Activated gamma-delta T cell treated with anti-CD3 and anti-CD28 coated beads, Interleukin-2, amount 50 U/mL, for 16 hours (primary cell): Measurements from ENCODE around the gene EPHX1.

Experiments
- DNase-seq: peaks from one replicate; pipeline ENCODE4 v3.0.0-alpha.2; 2020; ENCODE audit warnings: low read depth

EPHX1 gene

DNA sequence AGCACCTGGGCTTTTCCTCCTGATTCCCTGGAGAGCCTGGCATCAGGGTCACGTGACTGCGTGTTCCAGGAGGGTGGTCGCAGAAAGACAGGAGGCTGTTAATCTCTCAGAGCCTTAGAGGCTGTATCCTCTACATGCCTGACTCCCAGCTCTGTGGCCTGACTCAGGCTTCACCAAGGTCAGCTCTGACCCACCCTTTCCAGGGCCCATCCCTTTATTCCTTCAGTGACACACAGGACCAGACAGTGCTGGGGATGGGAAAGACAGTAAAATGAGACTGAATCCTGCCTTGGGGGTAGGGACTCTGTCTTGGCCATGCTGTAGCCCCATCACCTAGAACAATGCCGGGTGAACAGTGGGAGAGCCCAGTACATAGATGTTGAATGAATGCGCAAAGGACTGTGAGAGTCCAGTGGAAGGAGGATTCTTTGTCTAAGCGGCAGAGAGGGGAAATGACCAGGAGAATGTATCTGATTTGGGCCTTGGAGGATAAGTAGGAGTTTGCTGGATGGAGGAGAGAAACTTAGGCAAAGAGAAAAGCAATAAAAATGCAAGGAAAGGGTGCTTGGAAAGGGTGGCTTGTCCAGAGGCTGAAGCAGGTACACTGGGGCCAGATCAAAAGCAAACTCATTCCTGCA lies 33.0 kb downstream of the EPHX1 start:
- no peak for DNase-seq

DNA sequence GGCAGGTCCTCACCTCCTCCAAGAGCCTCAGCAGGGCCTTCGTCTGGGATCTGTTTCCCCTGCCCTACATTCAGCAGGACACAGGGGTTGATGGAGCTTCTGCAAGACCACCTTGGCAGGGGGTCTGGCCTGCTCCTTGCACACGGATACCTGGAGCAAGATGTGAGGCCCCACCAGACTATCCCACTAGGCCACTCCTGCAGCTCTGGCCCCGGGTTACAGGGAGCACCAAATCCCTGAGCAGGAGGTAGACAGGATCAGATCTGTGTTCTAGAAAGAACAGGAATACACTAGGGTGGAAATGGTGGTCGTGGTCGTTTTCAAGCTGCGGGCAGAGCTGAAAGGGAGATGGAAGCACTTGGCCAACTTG lies 33.5 kb downstream of the EPHX1 start:
- no peak for DNase-seq

DNA sequence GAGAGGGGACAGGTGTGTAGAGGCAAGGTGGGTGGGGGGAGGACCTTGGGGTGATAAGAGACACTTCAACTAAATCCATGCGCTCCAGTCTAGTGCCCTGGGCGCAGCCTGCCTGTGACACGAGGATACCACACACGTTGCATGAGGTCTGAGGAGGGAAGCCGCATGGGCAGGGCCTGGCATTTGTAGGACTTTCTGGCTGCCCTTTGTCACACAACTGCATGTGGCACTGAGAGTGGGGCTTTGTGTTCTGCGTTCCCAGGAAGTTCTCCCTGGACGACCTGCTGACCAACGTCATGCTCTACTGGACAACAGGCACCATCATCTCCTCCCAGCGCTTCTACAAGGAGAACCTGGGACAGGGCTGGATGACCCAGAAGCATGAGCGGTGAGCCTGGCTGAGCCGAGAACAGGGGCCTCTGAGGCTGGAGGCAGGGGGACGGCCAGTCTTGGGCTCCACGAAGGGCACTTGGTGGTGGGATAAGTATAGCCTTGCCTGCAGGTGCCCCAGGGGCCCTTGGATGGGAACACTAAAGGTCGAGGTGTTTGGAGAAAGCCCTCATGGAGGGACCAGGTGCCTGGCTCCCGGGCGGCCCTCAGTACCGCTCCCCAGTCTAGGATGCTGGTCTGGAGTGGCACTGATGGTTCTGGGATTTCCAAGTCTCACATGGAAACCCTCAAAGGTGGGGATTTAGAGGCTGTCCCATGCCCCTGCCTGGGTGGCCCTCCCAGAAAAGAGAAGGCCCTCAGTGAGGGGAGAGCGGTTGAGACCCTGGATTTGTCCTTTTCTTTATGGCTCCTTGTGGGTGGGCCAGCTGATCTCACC lies 34.5 kb downstream of the EPHX1 start:
- DNase-seq = no peak

DNA sequence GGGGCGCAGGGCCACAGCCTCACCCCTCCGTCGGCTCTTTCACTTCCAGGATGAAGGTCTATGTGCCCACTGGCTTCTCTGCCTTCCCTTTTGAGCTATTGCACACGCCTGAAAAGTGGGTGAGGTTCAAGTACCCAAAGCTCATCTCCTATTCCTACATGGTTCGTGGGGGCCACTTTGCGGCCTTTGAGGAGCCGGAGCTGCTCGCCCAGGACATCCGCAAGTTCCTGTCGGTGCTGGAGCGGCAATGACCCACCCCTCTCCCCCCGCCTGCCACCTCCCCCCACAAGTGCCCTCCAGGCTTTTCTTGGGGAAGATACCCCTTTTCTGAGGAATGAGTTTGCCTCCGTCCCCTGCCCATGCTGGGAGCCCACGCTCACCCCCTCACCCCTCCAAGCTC lies 35.2 kb downstream of the EPHX1 start:
- DNase-seq = no peak

DNA sequence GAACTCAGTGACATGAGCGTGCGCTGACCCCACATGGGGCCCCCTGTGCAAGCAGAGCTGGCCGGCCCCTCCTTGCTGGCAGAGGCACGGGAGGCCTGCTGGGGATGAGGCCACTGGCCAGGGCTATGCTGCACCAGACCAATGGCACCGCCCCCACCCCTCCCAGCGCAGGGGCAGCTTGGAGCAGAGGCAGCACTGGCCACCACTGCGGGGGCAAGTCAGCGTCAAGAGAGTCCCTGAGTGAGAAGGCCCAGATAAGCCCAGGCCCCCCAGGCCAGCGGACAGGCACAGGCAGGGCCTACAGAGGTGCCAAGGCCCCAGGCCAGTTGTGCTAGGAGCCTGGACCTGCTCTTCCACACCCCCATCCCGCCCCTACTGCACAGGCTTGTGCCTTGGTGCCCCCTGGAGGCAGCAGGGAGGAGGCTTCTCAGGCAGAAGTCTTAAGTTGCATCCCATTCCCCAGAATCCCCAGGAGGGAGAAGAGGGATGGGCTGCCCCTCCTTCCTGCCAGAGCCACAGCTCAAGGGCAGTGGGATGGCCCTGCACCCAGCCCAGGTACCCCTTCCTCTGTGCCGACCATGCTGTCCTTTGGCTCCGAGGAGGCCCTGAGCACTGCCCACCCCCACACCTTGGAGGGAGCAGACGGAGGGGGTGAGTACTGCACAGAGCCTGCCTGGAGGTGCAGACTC lies 35.8 kb downstream of the EPHX1 start:
- DNase-seq = no peak

DNA sequence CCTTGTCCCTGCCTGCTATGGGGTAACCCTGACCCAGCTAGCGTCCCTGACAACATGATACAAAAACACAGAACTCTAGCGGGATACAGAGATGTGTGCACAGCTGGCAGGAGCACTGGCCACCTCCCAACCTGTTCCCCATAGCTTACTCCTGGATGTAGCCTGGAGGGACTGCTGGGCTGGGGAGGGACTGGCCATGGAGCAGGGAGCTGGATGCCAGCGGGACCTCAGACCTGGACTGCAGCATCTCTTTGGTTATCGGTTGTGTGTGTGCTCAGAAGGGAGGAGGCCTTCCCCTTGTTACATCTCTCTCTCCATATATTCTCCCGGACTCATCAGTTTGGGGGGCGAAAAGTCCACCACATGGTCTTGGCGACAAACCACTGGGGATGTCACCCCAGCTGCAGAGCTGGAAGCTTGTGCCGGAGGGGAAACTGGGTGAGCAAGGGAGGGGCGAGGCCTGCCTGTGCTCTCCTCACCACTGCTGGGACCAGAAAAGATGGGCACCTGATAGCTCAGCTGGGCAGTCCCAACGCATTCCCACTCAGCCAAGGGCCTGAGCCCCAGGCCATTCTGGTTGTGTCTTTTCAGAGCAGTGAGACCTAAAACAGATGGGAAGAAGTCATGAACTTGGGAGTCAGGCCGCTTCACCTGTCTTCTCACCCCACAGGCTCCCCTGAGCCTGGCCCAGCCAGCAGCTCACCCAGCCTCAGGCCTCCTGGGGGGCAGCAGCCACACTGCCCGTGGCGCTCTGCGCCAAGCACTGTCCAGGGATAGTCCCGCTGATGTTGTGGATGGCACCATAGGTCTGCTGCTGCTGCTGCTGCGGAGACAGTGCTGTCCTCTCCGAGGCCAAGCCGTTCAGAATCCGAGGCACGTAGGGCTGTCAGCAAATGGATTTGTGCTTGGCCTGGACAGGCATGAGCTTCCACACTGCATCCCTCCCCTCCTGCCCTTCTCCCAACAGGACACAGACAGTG lies 36.7 kb downstream of the EPHX1 start:
- DNase-seq = no peak

DNA sequence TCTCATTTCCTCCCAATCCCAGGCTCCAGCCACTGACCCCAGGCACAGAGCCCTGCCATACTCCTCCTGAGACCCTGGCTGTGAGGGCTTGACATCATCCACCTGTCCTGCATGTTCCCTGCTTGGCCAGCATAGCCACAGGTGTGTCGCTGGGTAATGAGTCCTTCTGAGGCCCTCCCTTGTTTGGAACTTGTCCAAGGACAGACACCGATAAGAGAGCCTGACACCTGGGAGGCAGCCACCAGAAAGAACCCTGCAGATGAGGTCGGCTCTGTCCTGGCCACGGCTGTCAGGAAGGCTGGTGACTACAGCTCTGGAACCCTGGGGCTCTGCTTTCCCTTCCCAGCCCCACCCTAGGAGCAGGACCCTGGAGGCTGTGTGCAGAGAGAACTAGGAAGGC lies 37.7 kb downstream of the EPHX1 start:
- no peak for DNase-seq

DNA sequence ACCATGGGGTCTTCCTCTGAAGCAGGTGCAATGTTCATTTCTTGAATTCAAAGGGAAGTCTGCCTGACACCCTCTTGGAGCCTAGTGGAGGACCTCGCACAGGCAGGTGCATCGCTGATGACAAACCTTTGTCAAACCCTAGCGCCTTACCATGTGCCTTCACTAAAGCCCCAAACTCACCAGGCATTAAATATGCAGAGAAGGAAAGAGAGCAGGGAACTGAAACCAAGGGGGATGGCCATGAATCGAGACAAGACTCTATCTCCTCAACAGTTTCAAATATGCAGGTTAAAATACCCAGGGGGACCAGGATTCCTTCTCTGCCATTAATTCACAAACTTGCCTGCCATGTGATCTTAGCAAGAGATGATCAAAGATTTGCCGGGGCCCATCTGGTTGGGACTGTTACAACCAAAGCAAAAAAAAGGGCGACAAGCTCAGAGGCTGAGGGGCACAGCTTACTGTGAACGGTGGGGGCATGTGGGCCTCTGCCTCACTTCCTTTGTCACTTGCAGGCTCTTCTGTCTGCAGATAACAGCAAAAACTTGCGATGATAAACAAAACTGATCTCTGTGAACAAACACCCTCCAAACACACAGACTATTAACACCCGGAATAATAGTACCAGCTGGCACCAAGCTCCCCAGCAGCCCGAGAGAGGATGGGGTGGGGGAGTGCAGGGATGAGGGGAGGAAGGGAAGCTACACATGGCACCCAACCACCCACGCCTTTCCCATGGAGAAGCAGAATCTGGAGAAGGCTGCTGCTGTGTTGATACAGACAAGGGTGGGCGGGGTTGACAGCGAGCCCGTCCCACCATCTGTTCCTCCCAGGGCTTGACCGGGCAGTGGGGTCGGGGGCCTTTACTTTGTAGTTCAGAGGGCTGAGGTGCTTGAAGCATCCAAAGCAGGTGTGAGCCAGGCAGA lies 38.4 kb downstream of the EPHX1 start:
- peak; percentile 37 for DNase-seq

DNA sequence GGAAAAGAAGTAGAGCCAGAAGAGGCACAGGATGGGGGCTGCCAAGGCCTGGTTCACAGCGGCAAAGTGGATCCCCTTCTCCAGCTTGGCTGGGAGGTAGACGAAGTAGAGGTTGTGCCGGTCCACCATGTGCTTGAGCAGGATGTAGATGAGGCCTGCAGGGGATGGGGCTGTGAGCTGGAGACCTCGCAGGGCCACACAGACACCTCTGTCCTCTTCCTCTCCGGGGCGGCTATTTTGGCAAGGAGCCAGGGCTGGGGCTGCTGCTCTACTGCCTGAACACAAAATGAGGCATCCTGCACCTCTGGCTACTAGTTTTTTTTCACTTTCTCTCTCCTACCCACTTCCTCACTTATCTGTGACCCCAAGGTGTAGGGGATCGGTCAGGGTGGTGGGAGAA lies 40.0 kb downstream of the EPHX1 start:
- DNase-seq = peak; percentile 58

DNA sequence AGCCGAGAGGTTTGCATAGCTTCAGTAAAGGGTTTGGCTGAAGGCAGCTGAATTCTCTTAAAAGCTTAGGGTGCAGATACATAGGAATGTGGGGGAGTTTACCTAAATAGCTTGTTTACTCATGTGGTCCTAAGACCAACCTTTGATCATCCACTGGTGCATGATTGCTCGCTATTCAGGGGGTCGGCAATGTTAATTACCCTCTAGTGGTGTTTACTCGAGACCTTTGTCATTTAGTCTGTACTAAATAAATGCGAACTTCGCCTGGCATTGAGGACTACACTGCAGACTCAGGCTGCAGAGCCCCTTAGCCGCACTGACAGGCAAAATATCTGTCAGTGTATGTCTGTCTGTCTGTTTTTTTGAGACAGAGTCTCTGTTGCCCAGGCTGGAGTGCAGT lies 40.4 kb downstream of the EPHX1 start:
- no peak for DNase-seq

DNA sequence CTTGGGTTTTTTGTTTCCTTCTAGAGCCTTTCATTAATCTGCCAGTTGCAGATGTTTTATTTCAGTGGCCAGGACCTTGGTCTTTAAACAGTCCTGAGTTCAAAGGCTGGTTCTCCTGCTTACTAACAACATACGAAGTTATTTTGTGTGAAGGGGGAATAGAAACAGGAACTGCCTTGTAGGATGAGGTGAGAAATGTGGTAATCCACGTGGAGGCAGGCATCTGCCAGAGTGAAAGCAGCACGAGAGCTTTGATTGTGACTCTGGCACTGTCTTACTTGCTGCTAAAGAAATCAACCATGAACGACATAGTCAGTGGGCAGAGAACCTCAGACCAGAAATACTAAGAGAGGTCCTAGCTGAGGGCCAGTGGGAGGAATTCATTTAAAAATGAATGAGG lies 41.9 kb downstream of the EPHX1 start:
- DNase-seq = no peak

DNA sequence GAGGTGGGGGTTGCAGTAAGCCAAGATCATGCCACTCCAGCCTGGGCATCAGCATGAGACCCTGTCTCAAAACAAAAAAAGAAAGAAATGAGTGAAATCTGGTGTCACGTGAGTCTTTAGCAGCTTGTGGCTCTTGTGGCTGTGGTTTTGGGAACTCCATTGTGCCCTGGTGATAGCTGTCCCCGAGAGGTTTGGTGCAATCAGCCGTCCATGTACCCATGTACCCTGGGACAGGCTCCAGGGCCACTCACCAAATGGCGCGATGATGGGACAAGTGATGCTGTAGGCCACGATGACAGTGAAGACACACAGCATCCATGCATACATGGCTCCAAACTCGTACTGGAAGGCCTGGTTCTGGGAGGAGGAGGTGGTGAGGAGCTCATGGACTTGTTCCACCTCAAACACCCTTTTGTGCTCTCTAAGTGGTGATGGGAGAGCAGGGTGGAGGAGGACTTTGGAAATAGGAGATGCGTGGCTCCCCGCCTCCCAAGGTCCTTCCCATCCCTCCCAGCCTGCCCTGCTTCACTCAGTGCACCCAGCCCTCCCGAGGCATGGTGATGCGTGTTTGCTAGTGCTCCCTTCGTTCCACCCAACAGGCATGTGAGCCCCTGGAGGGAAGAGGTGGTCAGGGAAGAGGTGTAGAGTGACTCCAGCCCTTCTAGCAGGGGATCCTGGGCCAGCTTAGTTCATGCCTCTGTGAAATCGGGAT lies 42.6 kb downstream of the EPHX1 start:
- DNase-seq = no peak

DNA sequence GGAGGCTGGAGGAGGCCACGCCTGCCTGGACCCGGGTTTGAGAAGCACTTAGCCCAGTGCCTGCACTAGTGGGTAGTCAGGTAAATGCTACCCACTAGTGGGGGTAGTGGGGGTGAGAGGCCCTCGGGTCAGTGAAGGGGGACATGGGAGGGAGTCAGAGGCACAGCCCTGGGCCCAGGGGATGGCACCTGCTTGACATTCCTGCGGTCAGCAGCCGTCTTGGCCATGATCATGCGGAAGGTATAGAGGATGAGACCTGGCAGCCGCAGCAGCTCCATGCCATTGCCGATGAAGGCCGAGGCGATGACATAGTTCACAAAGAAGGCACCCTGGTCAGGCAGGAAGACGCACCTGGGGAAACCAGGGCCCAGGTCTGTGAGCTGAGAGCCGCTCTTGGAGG lies 43.5 kb downstream of the EPHX1 start:
- DNase-seq = no peak

DNA sequence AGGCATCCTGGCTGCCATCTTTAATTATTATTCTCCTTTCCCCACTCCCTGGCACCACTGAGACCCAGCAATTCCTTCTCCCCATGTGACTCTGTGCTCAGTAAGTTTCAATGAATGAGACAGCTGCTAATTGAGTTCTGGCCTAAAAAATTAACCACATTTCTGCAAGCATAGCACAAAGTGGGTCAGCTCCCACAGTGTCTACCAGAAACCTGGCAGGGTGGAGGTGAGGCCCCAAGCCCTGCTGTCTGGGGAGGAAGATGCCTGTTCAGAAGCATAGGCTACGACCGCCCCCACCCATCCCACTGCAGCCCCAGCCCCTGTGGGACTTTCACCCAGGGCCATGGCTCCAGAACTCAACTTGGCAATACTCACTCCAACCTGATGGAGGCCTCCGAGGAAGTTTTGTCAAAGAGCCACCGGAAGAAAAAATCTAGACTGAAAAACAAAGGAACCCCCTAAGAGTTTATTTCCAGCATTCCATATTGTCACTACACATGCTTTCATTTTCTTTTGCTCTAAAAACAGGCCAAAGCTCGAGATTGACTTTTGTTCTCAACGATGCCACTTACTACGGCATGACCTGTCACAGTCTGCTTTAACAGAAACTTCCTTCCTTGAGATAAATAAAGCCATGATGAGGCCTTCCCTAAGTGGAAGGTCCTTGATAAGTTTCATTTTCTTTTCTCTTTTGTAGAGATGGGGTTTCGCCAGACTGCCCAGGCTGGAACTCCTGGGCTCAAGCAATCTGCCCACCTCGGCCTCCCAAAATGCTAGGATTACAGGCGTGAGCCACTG lies 45.8 kb downstream of the EPHX1 start:
- no peak for DNase-seq

DNA sequence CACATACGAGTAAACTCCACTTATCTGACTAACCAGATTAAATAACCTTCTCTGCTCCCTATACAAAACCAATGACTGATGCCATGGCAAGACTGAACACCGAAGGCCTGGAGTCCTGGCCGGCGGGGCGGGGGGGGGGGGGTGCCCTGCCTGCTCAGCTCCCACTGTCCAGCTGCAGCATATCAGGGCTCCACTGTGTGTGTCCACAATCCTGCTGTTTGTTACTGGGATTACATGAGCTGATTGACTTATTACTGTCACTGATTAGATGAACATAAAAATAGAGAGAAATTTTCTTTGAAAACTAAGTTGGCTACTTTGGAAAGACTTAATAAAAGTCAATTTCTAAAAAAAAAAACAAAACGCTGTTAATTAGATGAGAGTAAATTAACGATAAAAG lies 47.3 kb downstream of the EPHX1 start:
- no peak for DNase-seq

DNA sequence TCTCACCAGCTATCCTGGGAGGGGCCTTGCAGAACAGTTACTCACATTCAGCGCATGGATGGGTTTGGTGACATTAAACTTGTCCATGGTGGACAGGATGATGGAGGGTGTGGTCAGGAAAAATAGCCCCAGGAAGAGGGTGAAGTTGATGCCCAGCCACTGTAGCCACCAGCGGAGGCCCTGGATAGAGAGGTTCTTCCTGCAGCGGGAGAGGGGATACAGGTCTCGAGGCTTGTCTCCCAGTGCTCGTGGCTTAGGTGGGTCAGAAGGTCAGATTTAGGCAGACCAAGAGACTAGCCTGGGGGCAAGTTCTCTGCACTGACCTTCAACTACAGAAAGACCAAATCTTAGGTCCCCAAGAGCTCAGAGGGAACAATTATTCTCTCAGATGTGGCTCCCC lies 49.2 kb downstream of the EPHX1 start:
- DNase-seq = no peak

DNA sequence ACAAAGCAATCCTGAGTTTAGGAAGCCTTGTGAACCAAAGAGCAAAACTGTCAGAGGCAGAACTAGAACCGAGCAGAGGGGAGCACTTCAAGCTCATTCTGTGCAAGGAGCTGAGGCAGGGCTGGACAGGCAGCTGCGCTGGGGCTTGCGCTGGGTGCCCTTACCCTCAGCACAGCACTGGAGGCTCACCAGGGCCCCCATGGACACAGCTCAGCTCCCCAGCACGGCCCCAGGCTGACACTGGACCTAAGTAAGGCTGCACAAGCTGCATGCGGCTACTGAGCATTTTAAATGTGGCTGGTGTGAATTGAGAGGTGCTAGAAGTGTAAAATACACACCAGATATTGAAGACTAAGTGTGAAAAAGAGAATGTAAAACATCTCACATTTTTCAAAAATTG lies 50.2 kb downstream of the EPHX1 start:
- no peak for DNase-seq

DNA sequence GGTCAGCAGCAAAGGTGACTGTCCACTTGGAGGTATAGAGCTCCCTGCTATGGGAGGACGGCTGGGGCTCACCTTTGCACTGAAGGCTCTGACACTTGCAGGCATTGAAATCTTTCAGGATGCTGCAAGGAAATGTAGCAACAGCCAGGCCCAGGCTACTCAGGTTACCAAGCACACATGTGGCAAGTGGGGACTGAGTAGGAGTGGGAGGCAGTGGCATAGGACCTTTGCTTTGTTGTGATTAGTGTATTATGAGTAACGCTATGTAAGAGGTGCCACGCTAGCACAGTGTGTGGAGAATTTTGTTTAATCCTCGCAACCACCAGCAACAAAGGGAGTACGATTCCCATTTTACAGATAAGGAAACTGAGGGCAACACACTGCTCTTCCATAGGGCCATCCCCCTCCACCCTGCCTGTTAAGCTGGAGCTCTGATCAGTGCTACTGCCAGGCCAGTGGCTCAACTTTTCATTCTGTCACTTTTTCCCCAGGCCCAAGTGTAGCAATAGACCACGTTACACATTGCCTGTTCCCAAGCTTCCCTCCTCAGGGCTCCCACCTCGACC lies 51.0 kb downstream of the EPHX1 start:
- no peak for DNase-seq
